ENCODE results near the gene NPSR1.

Gene NPSR1

DNA sequence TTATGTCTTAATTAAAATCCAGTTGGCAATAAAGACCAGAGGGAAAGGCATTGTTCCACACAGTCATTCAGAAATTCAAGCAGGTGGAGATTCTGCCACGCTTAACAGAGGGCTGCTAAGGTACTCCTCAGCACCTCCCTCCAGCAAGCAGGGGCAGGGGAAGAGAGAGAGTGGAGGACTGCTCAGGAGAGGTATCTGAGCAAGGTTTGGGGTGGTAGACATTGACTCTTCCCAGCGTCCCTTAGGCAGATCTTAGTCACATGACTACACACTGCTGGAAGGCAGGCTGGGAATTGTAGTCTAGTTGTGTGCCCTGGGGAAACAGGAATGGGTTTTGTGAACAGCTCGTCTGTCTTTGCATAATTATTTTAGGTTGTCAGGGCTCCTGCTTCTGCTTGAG is 181.6 kb downstream of the NPSR1 start:
- no peak overlapping the region for H3K9ac ChIP-seq (ENCODE audit: low read length)
- H3K9me3 ChIP-seq (ENCODE audit: control insufficient read depth, low read length), result no peaks in the 10 kb centered on the region
- H3K27me3 ChIP-seq (replicated peaks; ENCODE audit: control insufficient read depth, insufficient read depth, low read length), result peaks cover 13% of the 10 kb centered on the region
- no peaks in the 10 kb centered on the region for H3K4me1 ChIP-seq (ENCODE audit: control insufficient read depth, insufficient read depth, low read length)
- no peak overlapping the region for H3K4me3 ChIP-seq (ENCODE audit: low read length)
- H3K36me3 ChIP-seq (ENCODE audit: control insufficient read depth, insufficient read depth, low read length, severe bottlenecking), result no peaks in the 10 kb centered on the region
- DNase-seq (ENCODE audit: low read depth), result no peak

DNA sequence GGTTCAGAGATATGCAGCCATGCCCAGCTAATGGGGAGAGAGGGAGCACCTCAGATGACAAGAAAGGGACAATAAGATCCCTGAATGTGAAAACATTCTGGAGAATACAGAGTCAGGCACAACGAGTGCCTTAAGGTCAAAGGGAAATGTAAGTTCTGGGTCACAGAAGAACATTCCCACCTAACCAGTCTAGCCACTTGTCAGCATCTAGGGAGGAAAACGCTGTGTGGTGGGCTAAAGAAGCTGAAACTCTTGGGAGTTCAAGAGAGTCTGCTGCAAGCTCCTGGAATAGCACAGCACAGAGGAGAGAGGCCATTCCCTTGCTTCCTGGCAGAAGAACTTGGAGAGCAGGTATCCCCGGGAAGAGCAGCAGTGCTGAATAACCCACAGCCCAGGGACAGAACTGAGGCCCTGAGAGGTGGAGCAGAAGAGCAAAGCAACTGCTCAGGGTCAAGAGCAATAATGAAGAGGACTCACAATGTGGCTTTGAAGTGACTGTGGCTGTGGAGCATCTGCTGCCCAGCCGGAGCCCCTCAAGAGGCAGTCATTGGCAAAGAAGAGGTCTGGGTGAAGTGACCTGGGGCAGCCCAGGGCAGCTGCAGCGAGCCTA is 182.3 kb downstream of the NPSR1 start:
- no peak overlapping the region for H3K9ac ChIP-seq (ENCODE audit: low read length)
- no peaks in the 10 kb centered on the region for H3K4me1 ChIP-seq (ENCODE audit: control insufficient read depth, insufficient read depth, low read length)
- no peaks in the 10 kb centered on the region for H3K36me3 ChIP-seq (ENCODE audit: control insufficient read depth, insufficient read depth, low read length, severe bottlenecking)
- H3K27me3 ChIP-seq (replicated peaks; ENCODE audit: control insufficient read depth, insufficient read depth, low read length), result peaks cover 11% of the 10 kb centered on the region
- H3K4me3 ChIP-seq (ENCODE audit: low read length), result no peak overlapping the region
- DNase-seq (ENCODE audit: low read depth), result no peak
- H3K9me3 ChIP-seq (ENCODE audit: control insufficient read depth, low read length), result no peaks in the 10 kb centered on the region

DNA sequence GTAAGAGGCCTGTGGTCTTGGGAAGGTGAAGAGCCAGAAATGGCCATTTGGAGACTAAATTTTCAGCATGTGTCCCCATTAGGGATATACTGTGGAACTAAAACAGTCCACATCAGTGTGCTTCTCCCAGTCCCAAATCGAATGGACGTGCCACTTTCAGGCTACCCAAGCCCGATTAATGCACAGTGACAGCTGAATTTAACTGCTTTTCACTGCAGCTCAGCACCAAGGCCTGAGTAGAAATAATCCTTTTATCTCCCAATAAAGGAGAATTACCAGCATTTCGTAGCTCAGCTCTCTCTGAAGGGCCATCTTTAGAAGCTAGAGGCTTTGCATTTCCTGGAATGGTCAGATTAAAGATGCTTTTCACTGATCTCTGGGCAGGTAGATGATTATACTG is 183.3 kb downstream of the NPSR1 start:
- Histone ChIP-seq H3K36me3 (ENCODE audit: control insufficient read depth, insufficient read depth, low read length, severe bottlenecking) (no peaks in the 10 kb centered on the region), H3K4me1 (ENCODE audit: control insufficient read depth, insufficient read depth, low read length) (no peaks in the 10 kb centered on the region), H3K9ac (ENCODE audit: low read length) (no peak overlapping the region), H3K9me3 (ENCODE audit: control insufficient read depth, low read length) (no peaks in the 10 kb centered on the region), H3K27me3 (replicated peaks; ENCODE audit: control insufficient read depth, insufficient read depth, low read length) (peaks cover 14% of the 10 kb centered on the region), H3K4me3 (ENCODE audit: low read length) (no peak overlapping the region)
- no peak for DNase-seq (ENCODE audit: low read depth)

DNA sequence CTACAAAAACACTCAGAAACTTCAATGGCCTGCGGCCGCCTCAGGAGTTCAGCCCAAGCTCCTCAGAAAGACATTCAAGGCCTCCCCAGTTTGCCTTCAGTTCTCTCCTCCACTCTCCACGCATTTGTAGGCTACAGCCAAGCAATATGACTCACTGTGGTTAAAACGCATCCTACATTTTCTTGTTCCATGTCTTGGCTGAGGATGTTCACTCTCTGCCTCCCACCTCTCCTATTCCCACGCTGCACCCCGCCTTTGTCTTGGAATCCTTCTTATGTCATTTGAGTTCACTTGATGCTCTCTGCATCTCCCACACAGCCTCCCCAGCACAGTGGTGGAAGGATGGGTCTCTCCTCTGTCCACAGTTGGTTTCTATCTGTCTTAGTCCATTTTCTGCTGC is 184.8 kb downstream of the NPSR1 start:
- Histone ChIP-seq H3K9me3 (ENCODE audit: control insufficient read depth, low read length) (no peaks in the 10 kb centered on the region), H3K4me3 (ENCODE audit: low read length) (no peak overlapping the region), H3K9ac (ENCODE audit: low read length) (no peak overlapping the region), H3K36me3 (ENCODE audit: control insufficient read depth, insufficient read depth, low read length, severe bottlenecking) (no peaks in the 10 kb centered on the region), H3K4me1 (ENCODE audit: control insufficient read depth, insufficient read depth, low read length) (no peaks in the 10 kb centered on the region), H3K27me3 (replicated peaks; ENCODE audit: control insufficient read depth, insufficient read depth, low read length) (peaks cover 15% of the 10 kb centered on the region)
- no peak for DNase-seq (ENCODE audit: low read depth)

DNA sequence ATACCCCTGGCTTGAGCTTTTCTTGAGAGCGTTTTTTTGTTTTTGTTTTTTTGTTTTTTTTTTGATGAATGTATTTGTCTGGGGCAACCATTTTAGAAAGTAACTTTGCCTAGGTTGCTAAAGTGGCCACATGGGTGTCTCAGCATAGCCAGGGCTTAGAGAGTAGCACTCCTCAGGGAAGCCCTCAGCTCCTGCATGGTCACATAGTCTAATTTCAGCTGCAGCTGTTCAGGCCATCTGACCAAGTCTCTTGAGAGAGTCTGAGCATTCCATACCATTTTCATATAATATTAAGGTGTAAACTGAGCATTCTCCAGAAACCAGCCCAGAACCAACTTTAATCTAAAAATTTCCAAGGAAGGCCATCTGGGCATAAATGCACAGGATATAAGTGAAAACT is 186.4 kb downstream of the NPSR1 start:
- H3K9me3 ChIP-seq (ENCODE audit: control insufficient read depth, low read length), result no peaks in the 10 kb centered on the region
- no peaks in the 10 kb centered on the region for H3K36me3 ChIP-seq (ENCODE audit: control insufficient read depth, insufficient read depth, low read length, severe bottlenecking)
- DNase-seq (ENCODE audit: low read depth), result no peak
- H3K27me3 ChIP-seq (replicated peaks; ENCODE audit: control insufficient read depth, insufficient read depth, low read length), result peaks cover 19% of the 10 kb centered on the region
- H3K4me3 ChIP-seq (ENCODE audit: low read length), result no peak overlapping the region
- H3K4me1 ChIP-seq (ENCODE audit: control insufficient read depth, insufficient read depth, low read length), result no peaks in the 10 kb centered on the region
- no peak overlapping the region for H3K9ac ChIP-seq (ENCODE audit: low read length)

DNA sequence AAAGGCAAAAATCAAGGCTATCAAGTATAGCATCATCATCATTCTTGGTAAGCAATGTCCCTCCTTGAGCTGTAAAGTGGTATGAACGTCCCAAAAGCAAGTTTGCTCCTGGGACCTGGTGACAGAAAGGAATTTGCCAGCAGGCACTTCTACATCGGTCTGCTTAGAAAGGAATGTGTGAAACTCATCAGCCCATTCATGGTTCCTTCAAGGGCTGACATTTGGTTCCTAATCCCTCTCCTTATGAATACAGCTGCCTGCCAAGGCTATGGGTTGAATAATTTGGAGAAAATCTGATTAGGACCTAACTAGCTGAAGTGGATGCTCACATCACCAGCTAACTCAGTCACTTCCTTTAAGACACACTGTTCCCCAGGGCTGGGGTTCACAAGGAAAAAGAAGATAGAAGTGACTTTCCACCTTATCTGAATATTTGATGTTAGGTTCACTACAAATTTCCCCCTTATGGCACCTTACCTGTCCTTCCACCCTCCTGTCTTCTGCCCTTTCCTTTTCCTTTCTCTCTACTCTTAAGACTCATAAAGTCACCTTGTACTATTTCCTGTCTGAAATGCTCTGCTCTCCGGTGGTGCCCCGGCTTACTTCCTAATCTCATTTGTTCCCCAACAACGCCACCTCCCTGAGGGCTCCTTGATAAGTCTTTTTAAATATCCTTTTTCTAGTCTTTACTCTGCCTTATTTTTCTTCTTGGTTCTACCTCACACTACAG is 187.1 kb downstream of the NPSR1 start:
- no peak overlapping the region for H3K9ac ChIP-seq (ENCODE audit: low read length)
- H3K9me3 ChIP-seq (ENCODE audit: control insufficient read depth, low read length), result no peaks in the 10 kb centered on the region
- H3K27me3 ChIP-seq (replicated peaks; ENCODE audit: control insufficient read depth, insufficient read depth, low read length), result peaks cover 26% of the 10 kb centered on the region
- no peaks in the 10 kb centered on the region for H3K4me1 ChIP-seq (ENCODE audit: control insufficient read depth, insufficient read depth, low read length)
- DNase-seq (ENCODE audit: low read depth), result no peak
- no peak overlapping the region for H3K4me3 ChIP-seq (ENCODE audit: low read length)
- no peaks in the 10 kb centered on the region for H3K36me3 ChIP-seq (ENCODE audit: control insufficient read depth, insufficient read depth, low read length, severe bottlenecking)

DNA sequence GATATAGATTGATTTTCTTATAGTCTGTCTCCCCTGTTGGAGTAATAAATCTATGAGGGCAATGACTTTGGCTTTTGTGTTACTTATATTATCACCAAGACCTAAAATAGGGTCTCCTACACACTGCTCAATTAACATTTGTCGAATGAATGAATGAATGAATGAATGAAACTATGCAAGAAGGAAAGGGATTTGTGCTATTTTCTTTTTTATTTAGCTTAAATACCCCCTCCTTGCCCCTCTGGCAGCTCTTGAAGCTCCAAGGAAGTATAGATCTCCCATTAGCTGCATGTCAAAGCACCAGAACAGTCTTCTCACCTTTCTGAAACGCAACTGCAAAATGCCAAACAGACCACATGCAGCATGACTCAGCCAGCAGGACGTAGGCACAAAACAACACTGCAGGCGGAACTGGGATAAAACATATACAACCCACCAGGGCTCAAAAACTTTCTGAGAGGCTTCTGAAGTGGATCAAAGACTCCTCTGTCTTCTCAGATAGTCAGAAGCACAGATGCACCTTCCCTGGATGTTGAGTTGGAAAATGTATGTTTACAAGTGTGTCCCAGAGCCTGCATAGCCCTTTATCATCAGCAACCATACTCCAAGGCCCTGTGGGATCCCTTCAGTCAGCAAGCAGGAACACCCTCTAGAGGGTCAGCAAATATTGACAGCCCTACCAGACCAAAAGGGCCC is 187.8 kb downstream of the NPSR1 start:
- peaks cover 26% of the 10 kb centered on the region for H3K27me3 ChIP-seq (replicated peaks; ENCODE audit: control insufficient read depth, insufficient read depth, low read length)
- H3K9ac ChIP-seq (ENCODE audit: low read length), result no peak overlapping the region
- no peak overlapping the region for H3K4me3 ChIP-seq (ENCODE audit: low read length)
- no peaks in the 10 kb centered on the region for H3K36me3 ChIP-seq (ENCODE audit: control insufficient read depth, insufficient read depth, low read length, severe bottlenecking)
- H3K4me1 ChIP-seq (ENCODE audit: control insufficient read depth, insufficient read depth, low read length), result no peaks in the 10 kb centered on the region
- H3K9me3 ChIP-seq (ENCODE audit: control insufficient read depth, low read length), result no peaks in the 10 kb centered on the region
- no peak for DNase-seq (ENCODE audit: low read depth)

DNA sequence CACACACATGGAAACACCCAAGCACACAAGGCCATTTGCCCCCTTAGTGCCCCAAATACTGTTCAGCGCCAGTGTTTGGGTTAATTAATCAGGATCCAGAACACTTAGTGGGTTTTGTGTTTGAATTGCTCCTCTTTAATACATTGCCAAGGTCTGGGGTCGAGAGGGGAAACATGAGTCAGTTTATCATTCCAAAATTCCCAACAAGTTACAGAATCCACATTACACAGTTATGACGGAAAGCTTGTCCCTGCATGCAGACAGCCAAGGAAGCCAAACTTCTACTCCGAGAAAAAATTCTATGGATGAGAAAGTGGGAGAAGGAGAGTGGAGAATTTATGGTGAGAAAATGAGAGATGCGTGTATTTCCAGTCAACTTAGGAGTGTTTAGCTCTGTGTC is 189.0 kb downstream of the NPSR1 start:
- Histone ChIP-seq H3K9me3 (ENCODE audit: control insufficient read depth, low read length) (no peaks in the 10 kb centered on the region), H3K36me3 (ENCODE audit: control insufficient read depth, insufficient read depth, low read length, severe bottlenecking) (no peaks in the 10 kb centered on the region), H3K9ac (ENCODE audit: low read length) (no peak overlapping the region), H3K4me3 (ENCODE audit: low read length) (no peak overlapping the region), H3K27me3 (replicated peaks; ENCODE audit: control insufficient read depth, insufficient read depth, low read length) (peaks cover 26% of the 10 kb centered on the region), H3K4me1 (ENCODE audit: control insufficient read depth, insufficient read depth, low read length) (no peaks in the 10 kb centered on the region)
- DNase-seq (ENCODE audit: low read depth), result no peak

DNA sequence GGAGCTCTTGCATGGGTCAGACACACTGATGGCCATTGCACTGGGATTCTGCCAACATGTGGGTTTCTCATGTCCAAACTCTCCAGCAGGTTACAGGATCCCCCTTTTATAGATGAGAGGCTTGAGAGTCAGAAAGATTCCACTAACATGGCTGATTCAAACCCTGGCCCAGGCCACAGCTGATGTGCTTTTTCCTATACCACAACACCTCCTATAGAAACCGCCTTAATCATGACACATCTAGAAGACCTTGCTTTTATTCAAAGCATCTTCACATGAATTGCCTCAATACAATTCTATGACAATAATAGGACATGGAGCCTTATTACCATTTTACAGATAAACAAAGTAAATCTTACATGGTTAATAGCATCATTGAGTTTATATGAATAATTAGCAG is 190.7 kb downstream of the NPSR1 start:
- no peaks in the 10 kb centered on the region for H3K9me3 ChIP-seq (ENCODE audit: control insufficient read depth, low read length)
- no peaks in the 10 kb centered on the region for H3K36me3 ChIP-seq (ENCODE audit: control insufficient read depth, insufficient read depth, low read length, severe bottlenecking)
- no peak overlapping the region for H3K9ac ChIP-seq (ENCODE audit: low read length)
- no peak overlapping the region for H3K4me3 ChIP-seq (ENCODE audit: low read length)
- peaks cover 8% of the 10 kb centered on the region for H3K4me1 ChIP-seq (ENCODE audit: control insufficient read depth, insufficient read depth, low read length)
- DNase-seq (ENCODE audit: low read depth), result no peak
- peaks cover 26% of the 10 kb centered on the region for H3K27me3 ChIP-seq (replicated peaks; ENCODE audit: control insufficient read depth, insufficient read depth, low read length)

DNA sequence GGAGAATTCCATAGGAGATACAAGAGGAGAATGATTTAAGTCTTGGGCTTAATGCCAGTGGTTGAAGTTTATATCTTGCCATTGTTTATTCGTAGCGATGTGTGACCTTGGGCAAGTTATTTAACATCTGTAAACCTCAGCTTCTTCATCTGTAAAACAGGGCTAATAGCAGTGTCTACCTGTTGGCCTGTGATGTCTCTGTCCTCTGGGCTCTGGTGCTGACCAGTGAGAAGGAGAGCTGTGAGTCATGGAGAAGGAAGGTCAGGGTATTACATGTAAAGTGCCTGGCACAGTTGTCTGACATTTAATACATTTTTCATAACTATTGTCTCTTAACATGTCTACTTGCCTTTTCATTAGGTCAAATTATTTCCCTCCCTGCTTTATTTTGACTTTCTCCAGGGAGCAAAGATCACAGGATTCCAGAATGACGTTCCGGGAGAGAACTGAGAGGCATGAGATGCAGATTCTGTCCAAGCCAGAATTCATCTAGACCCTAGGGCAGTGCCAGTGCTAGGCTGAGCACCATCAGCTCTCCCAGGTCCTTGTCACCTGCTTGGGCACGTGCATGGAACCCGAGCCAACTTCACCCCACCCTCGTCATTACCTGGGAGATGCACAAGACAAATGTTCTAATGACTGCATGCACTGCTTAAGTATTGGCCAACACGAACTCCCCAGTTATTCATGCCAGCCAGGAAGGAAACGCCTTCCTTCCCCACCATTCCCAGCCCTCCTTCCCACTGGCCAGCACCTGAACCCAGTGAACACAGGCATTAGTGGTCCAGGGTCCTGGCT is 191.3 kb downstream of the NPSR1 start:
- H3K27me3 ChIP-seq (replicated peaks; ENCODE audit: control insufficient read depth, insufficient read depth, low read length), result peaks cover 27% of the 10 kb centered on the region
- H3K9ac ChIP-seq (ENCODE audit: low read length), result no peak overlapping the region
- H3K36me3 ChIP-seq (ENCODE audit: control insufficient read depth, insufficient read depth, low read length, severe bottlenecking), result no peaks in the 10 kb centered on the region
- no peak for DNase-seq (ENCODE audit: low read depth)
- peaks cover 8% of the 10 kb centered on the region for H3K4me1 ChIP-seq (ENCODE audit: control insufficient read depth, insufficient read depth, low read length)
- H3K4me3 ChIP-seq (ENCODE audit: low read length), result no peak overlapping the region
- H3K9me3 ChIP-seq (ENCODE audit: control insufficient read depth, low read length), result no peaks in the 10 kb centered on the region

DNA sequence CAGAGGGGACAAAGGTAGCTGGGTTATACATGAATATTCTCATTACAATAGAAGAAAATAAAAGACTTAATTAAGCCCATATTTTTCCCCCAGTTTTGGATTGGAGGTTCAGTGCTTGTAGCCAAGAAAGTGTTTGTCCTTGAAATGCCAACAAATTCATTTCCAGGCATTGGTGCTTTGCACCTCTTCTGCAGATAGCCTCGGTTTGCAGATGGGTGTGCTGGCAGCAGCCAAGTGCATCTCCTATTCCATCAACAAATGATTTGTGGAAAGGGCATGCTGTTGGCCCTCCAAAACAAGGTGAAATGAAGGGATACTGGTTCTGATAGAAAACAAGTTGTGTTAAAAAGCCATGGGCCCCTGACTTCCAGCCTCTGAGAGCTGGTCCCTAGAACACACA is 192.0 kb downstream of the NPSR1 start:
- Histone ChIP-seq H3K4me1 (ENCODE audit: control insufficient read depth, insufficient read depth, low read length) (peaks cover 8% of the 10 kb centered on the region), H3K36me3 (ENCODE audit: control insufficient read depth, insufficient read depth, low read length, severe bottlenecking) (no peaks in the 10 kb centered on the region), H3K27me3 (replicated peaks; ENCODE audit: control insufficient read depth, insufficient read depth, low read length) (peaks cover 32% of the 10 kb centered on the region), H3K9me3 (ENCODE audit: control insufficient read depth, low read length) (no peaks in the 10 kb centered on the region), H3K4me3 (ENCODE audit: low read length) (no peak overlapping the region), H3K9ac (ENCODE audit: low read length) (no peak overlapping the region)
- DNase-seq (ENCODE audit: low read depth), result no peak
